ENCODE results near the gene KLK7.
"Not testable (repeated sequence)": the region's sequence is repeated elsewhere in the genome, so short reads cannot be mapped to it uniquely, and the experiment has no call there.

The KLK7 gene

DNA sequence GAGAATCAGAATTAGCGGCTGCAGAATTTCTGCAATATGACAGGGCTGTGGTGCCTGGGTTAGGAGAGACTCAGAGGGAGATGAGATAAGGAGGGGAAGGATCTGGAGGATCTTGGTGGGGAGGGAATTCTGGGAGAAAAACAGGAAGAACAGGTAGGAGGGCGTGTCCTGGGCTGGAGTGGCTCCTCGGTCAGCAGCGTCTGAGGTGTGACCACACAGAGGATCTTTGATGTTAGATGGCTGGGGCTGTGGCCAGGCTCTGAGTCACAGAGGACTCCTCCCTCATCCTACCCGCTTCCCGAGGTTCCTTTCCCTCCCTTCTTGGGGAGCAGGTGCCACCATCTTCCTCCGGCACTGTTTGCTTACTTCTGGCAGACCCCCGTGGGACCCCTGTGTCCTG is 8.0 kb downstream of the KLK7 start:
- no peak overlapping the region for H3K27ac ChIP-seq
- TF ChIP-seq, protein P1, sequence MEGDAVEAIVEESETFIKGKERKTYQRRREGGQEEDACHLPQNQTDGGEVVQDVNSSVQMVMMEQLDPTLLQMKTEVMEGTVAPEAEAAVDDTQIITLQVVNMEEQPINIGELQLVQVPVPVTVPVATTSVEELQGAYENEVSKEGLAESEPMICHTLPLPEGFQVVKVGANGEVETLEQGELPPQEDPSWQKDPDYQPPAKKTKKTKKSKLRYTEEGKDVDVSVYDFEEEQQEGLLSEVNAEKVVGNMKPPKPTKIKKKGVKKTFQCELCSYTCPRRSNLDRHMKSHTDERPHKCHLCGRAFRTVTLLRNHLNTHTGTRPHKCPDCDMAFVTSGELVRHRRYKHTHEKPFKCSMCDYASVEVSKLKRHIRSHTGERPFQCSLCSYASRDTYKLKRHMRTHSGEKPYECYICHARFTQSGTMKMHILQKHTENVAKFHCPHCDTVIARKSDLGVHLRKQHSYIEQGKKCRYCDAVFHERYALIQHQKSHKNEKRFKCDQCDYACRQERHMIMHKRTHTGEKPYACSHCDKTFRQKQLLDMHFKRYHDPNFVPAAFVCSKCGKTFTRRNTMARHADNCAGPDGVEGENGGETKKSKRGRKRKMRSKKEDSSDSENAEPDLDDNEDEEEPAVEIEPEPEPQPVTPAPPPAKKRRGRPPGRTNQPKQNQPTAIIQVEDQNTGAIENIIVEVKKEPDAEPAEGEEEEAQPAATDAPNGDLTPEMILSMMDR (conservative IDR thresholded peaks at IDR 0.05), result no peak
- no peak for TF ChIP-seq ZFX (IDR thresholded peaks at IDR 0.05)

DNA sequence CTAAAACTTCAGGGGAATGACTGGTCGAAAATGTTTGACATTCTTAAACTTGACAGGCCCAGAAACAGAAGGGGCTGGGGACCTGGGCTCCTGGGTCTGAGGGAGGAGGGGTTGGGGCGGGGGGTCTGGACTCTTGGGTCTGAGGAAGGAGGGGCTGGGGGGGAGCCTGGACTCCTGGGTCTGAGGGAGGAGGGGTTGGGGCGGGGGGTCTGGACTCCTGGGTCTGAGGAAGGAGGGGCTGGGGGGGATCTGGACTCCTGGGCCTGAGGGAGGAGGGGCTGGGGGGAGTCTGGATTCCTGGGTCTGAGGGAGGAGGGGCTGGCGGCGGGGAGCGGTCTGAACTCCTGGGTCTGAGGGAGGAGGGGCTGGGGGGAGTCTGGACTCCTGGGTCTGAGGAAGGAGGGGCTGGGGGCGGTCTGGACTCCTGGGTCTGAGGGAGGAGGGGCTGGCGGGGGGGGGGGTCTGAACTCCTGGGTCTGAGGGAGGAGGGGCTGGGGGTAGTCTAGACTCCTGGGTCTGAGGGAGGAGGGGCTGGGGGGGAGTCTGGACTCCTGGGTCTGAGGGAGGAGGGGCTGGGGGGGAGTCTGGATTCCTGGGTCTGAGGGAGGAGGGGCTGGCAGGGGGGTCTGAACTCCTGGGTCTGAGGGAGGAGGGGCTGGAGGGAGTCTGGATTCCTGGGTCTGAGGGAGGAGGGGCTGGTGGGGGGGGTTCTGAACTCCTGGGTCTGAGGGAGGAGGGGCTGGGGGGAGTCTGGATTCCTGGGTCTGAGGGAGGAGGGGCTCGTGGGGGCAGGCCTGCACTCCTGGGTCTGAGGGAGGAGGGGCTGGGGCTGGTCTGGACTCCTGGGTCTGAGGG is 8.8 kb downstream of the KLK7 start:
- no peak for TF ChIP-seq ZFX (IDR thresholded peaks at IDR 0.05)
- TF ChIP-seq, protein P1 (conservative IDR thresholded peaks at IDR 0.05), result no peak
- H3K27ac ChIP-seq, result no peak overlapping the region

DNA sequence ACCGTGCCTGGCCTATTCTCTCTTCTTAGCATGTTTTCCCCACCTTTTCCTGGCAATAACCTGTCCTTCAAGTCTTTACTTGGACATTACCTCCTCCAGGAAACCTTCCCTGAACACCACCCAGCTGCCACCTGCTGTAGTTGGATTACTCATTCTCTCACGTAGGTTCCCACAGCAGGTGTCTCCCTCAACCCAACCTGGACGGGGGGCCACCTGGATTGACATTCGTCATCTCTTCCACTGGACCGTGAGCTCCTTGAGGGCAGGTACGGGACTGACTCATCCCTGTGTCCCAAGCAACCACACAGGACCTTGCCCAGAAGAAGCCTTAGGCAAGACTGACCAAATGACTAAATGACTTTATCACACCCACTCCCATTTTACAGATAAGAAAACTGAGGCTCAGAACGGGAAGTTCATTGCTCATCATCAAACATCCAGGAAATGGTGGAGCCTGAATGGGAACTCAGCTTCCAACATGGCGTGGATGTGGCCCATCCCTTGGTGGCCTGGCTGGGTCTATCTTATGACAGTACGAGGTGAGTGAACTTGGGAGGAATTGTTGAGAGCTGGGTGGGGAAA is 10.8 kb downstream of the KLK7 start:
- TF ChIP-seq, protein P1 (conservative IDR thresholded peaks at IDR 0.05), result no peak

DNA sequence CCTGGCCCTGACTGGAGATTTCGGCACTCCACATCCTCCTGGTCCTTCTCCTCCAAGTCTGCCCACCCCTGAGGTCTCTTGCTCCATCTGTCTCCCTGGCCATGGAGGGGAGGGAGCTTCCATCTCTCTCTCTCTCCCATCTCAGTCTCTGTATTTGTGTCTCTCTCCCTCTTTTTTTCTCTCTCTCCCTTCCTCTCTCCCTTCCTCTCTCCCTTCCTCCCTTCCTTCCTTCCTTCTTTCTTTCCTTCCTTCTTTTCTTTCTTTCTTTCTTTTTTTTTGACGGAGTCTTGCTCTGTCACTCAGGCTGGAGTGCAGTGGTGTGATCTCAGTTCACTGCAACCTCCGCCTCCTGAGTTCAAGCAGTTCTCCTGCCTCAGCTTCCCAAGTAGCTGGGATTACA is 13.9 kb downstream of the KLK7 start:
- not testable (repeated sequence) for H3K27ac ChIP-seq

More for the DNA sequence above, 10.8 kb downstream of the KLK7 start:
- H3K27ac ChIP-seq, result no peak overlapping the region

DNA sequence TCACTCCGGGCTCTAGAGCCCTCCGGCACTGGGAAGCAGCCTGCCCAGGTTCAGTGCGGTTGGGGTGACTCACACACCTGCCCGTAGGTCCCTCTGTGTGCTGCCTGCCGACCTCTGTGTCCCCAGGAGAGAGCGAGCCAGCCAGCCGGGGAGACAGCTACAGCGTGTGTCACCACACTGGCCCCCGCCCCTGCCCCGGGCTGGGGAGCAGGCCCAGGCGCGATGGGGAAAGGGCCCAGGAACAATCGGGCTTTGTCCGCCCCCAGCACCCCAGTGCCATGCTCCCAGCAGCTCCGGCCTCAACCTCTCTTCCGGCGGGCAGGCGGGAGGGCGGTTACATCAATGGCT is 14.3 kb downstream of the KLK7 start, which contains the start of gene KLK6:
Gene KLK6, minus strand, starts transcription at position 179 of the 348 bp plus-strand sequence. CDS start 1,487 bp downstream, outside the sequence.
- no peak for TF ChIP-seq ZFX (IDR thresholded peaks at IDR 0.05)
- TF ChIP-seq, protein P1 (conservative IDR thresholded peaks at IDR 0.05), result no peak
- no peak within 1 kb of the TSS for H3K27ac ChIP-seq

DNA sequence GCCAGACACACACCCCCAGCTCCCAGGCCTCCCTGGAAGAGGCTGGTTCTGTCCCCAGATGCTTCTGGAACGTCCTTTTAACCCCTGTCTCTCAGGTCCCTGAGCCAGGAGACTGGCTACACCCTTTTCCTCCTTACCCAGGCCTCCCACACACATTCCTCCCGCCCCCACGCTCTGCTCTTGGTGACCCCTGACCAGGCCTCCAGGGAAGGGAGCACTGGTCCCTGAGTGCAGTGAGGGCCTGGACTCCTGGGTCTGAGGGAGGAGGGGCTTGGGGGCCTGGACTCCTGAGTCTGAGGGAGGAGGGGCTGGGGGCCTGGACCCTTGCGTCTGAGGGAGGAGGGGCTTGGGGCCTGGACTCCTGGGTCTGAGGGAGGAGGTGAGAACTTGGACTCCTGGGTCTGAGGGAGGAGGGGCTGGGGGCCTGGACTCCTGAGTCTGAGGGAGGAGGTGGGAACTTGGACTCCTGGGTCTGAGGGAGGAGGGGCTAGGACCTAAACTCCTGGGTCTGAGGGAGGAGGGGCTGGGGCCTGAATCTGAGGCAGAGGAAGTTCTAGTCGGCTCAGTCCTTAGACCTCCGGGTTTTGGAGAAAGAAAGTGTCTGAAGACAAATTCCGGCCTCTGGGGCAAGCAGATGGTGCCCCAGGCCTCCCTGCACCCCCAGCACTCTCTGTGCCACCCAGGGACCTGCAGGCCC is 14.9 kb downstream of the KLK7 start:
- H3K27ac ChIP-seq, result no peak overlapping the region
- TF ChIP-seq, protein P1 (conservative IDR thresholded peaks at IDR 0.05), result no peak
- no peak for TF ChIP-seq ZFX (IDR thresholded peaks at IDR 0.05)

DNA sequence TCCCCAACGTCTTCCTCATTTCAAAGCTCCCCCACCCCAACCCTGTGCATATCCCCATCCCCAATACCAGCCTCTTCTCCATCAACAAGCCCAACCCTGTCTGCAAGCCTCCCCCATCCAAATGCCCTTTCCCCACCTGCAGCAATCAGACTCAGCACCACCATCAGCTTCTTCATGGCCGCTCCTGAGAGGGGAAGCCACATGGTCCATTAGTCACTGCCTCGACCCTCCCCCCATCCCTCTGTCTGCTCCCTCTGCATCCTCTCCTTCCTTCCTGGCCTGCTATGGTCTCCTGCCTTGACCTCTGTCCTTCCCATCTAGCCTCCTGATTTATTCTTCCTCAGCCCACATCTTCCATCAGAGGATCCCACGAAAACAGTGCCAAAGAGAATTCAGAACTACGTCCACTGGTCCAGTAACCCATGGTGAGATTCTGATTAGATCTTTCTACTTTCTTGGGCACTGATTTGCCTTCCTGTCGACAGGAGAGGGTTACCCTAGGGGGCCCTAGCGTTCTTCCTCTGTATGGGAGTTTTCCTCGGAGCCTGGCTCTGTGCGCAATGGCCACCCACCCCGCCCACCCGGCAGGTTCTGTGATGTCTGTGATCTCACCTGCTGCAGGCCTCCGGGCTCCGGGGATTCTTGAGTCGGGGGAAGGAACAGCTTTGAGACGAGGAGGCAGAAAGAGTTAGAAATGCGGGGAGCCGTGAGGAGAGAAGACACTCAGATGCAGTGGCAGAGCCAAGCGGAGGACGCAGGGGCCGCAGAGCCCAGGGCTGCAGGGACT is 15.6 kb downstream of the KLK7 start:
- TF ChIP-seq ZFX (IDR thresholded peaks at IDR 0.05), result no peak
- TF ChIP-seq, protein P1 (conservative IDR thresholded peaks at IDR 0.05), result no peak
- no peak overlapping the region for H3K27ac ChIP-seq
